HepG2 (cell line): ENCODE measurements around the gene C20orf144. TPM values are rescaled to one million over a fixed set of nuclear protein-coding genes. Genes with fewer than 3 reads are reported as not detected.
A peak's percentile ranks its signal among the peaks of the same experiment; 100 is the strongest.

Experiments used
- ASH2L ChIP-seq: fragments of 300-600, 200-600 bp; sonication (generic); IDR thresholded peaks from 2 replicates; pipeline ENCODE4 v1.7.0; 2017; ENCODE audit warnings: low read depth, mild to moderate bottlenecking, moderate library complexity, mixed read lengths, low read length; ENCODE audit not compliant: insufficient read length
- BORCS8-MEF2B ChIP-seq: sonication (generic); formaldehyde crosslinking; IDR thresholded peaks from 2 replicates; pipeline ENCODE4 v1.8.0; 2022; ENCODE audit warnings: mild to moderate bottlenecking, missing genetic modification reagents
- BRD4 ChIP-seq: sonication (generic); formaldehyde crosslinking; IDR thresholded peaks from 2 replicates; pipeline ENCODE4 v1.4.0; 2020; ENCODE audit warnings: missing genetic modification reagents
- ELF4 ChIP-seq: sonication (generic); formaldehyde crosslinking; IDR thresholded peaks from 2 replicates; pipeline ENCODE4 v1.5.0; 2020; ENCODE audit warnings: missing genetic modification reagents, mild to moderate bottlenecking, moderate library complexity, borderline replicate concordance
- EZH2 ChIP-seq: conservative IDR thresholded peaks from 2 replicates; pipeline ENCODE4 v1.6.1; 2012; ENCODE audit warnings: mild to moderate bottlenecking, low read depth, low read length, moderate library complexity
- HNF4A ChIP-seq: sonication (generic); formaldehyde crosslinking; IDR thresholded peaks from 2 replicates; pipeline ENCODE4 v1.4.0; 2020; ENCODE audit warnings: missing genetic modification reagents
- KAT7 ChIP-seq: IDR thresholded peaks from 2 replicates; pipeline ENCODE4 v1.6.1; 2018; ENCODE audit warnings: borderline replicate concordance, missing compliant biosample characterization
- MAF1 ChIP-seq: sonication (generic); formaldehyde crosslinking; IDR thresholded peaks from 2 replicates; pipeline ENCODE4 v1.5.0; 2020; ENCODE audit warnings: missing genetic modification reagents, borderline replicate concordance
- MEIS1 ChIP-seq: sonication (generic); formaldehyde crosslinking; IDR thresholded peaks from 2 replicates; pipeline ENCODE4 v1.9.0; 2021; ENCODE audit warnings: mild to moderate bottlenecking, missing genetic modification reagents, moderate library complexity, borderline replicate concordance
- NR2F1 ChIP-seq, 2 experiments: fragments of 450-650 bp in 1 of 2; formaldehyde crosslinking in 1 of 2; IDR thresholded peaks; 2 replicates each; pipeline versions ENCODE4 v1.5.0 to v1.6.1; 2016 to 2020; ENCODE audit warnings: mild to moderate bottlenecking in 1 of 2, missing compliant biosample characterization in 1 of 2, missing genetic modification reagents in 1 of 2, moderate library complexity in 1 of 2
- ZNF205 ChIP-seq: IDR thresholded peaks from 2 replicates; pipeline ENCODE4 v1.6.1; 2018; ENCODE audit warnings: missing biosample characterization, missing genetic modification reagents
- ZNF607 ChIP-seq: sonication (generic); formaldehyde crosslinking; IDR thresholded peaks from 2 replicates; pipeline ENCODE4 v1.5.1; 2020; ENCODE audit warnings: missing genetic modification reagents, mild to moderate bottlenecking, borderline replicate concordance
- ZSCAN20 ChIP-seq: sonication (generic); formaldehyde crosslinking; IDR thresholded peaks from 2 replicates; pipeline ENCODE4 v1.4.0; 2020; ENCODE audit warnings: missing genetic modification reagents, mild to moderate bottlenecking, borderline replicate concordance
- polyA plus RNA-seq, 8 experiments: library from polyadenylated mRNA; depleted of rRNA in 3 of 8; stranded (reverse) in 7 of 8; unstranded in 1 of 8; fragments of >200 nt; fragmentation: Illumina TruSeq in 4 of 8; extraction: Trizol in 4 of 8; gene quantifications; 2 replicates each; pipeline versions ENCODE4 v1.2.1 to v1.2.3, GENCODE V29; 2011 to 2016; ENCODE audit warnings: low read depth in 4 of 8, missing spikeins in 1 of 8, mixed read lengths in 1 of 8; ENCODE audit not compliant: insufficient read depth in 1 of 8
- total RNA-seq, 5 experiments: library from RNA; depleted of rRNA; stranded (reverse); fragments of >200 nt; fragmentation: Illumina TruSeq; extraction: Trizol; gene quantifications; 2 replicates each; pipeline ENCODE4 v1.2.3, GENCODE V29; 2016; ENCODE audit warnings: low read depth in 1 of 5
- TF ChIP-seq, protein P1 (sequence below): sonication (generic); formaldehyde crosslinking; IDR thresholded peaks from 2 replicates; pipeline ENCODE4 v1.4.0; 2020; ENCODE audit warnings: missing genetic modification reagents
- TF ChIP-seq, protein P2 (sequence below): sonication (generic); formaldehyde crosslinking; IDR thresholded peaks from 2 replicates; pipeline ENCODE4 v1.5.1; 2020; ENCODE audit warnings: mild to moderate bottlenecking, missing genetic modification reagents, borderline replicate concordance
- TF ChIP-seq, protein P3 (sequence below): sonication (generic); formaldehyde crosslinking; IDR thresholded peaks from 2 replicates; pipeline ENCODE4 v1.5.0; 2020; ENCODE audit warnings: missing genetic modification reagents, mild to moderate bottlenecking, borderline replicate concordance
- TF ChIP-seq, protein P4 (sequence below): sonication (generic); formaldehyde crosslinking; conservative IDR thresholded peaks from 2 replicates; pipeline ENCODE4 v1.8.0; 2022; ENCODE audit warnings: low read depth, missing genetic modification reagents
- TF ChIP-seq, protein P5 (sequence below): IDR thresholded peaks from 2 replicates; pipeline ENCODE4 v1.6.1; 2016

Gene C20orf144
- total and polyA plus RNA-seq, 2 of the 13 experiments (the other 11 are each of a cell fraction or from before 2014, with no cell fraction given): 0.09 to 0.16 TPM

DNA sequence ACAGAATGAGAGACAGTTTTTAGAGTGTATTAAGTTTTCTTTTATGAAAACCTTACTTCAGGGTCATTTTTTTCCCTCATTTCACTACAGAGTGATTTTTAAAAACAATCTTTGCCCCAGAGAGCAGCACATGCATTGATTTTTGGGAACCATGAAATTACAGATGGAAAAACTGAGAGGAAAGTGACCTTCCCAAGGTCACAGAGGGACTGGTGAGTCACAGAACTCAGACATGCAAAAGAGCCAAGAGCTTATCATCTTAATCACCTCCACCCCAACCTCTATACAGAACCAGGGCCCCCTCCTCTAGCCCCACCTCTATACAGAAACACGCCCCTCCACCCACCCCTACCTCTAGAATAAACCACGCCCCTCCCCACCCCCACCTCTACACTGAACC lies 47.3 kb downstream of the C20orf144 start (continued):
- TF ChIP-seq, protein P1, sequence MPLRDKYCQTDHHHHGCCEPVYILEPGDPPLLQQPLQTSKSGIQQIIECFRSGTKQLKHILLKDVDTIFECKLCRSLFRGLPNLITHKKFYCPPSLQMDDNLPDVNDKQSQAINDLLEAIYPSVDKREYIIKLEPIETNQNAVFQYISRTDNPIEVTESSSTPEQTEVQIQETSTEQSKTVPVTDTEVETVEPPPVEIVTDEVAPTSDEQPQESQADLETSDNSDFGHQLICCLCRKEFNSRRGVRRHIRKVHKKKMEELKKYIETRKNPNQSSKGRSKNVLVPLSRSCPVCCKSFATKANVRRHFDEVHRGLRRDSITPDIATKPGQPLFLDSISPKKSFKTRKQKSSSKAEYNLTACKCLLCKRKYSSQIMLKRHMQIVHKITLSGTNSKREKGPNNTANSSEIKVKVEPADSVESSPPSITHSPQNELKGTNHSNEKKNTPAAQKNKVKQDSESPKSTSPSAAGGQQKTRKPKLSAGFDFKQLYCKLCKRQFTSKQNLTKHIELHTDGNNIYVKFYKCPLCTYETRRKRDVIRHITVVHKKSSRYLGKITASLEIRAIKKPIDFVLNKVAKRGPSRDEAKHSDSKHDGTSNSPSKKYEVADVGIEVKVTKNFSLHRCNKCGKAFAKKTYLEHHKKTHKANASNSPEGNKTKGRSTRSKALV (CRISPR knock-in tag): no peak
- TF ChIP-seq, protein P2, sequence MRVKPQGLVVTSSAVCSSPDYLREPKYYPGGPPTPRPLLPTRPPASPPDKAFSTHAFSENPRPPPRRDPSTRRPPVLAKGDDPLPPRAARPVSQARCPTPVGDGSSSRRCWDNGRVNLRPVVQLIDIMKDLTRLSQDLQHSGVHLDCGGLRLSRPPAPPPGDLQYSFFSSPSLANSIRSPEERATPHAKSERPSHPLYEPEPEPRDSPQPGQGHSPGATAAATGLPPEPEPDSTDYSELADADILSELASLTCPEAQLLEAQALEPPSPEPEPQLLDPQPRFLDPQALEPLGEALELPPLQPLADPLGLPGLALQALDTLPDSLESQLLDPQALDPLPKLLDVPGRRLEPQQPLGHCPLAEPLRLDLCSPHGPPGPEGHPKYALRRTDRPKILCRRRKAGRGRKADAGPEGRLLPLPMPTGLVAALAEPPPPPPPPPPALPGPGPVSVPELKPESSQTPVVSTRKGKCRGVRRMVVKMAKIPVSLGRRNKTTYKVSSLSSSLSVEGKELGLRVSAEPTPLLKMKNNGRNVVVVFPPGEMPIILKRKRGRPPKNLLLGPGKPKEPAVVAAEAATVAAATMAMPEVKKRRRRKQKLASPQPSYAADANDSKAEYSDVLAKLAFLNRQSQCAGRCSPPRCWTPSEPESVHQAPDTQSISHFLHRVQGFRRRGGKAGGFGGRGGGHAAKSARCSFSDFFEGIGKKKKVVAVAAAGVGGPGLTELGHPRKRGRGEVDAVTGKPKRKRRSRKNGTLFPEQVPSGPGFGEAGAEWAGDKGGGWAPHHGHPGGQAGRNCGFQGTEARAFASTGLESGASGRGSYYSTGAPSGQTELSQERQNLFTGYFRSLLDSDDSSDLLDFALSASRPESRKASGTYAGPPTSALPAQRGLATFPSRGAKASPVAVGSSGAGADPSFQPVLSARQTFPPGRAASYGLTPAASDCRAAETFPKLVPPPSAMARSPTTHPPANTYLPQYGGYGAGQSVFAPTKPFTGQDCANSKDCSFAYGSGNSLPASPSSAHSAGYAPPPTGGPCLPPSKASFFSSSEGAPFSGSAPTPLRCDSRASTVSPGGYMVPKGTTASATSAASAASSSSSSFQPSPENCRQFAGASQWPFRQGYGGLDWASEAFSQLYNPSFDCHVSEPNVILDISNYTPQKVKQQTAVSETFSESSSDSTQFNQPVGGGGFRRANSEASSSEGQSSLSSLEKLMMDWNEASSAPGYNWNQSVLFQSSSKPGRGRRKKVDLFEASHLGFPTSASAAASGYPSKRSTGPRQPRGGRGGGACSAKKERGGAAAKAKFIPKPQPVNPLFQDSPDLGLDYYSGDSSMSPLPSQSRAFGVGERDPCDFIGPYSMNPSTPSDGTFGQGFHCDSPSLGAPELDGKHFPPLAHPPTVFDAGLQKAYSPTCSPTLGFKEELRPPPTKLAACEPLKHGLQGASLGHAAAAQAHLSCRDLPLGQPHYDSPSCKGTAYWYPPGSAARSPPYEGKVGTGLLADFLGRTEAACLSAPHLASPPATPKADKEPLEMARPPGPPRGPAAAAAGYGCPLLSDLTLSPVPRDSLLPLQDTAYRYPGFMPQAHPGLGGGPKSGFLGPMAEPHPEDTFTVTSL (CRISPR knock-in tag): peak; percentile 72; the same call in 1 of the 2 replicates
- TF ChIP-seq, protein P3, sequence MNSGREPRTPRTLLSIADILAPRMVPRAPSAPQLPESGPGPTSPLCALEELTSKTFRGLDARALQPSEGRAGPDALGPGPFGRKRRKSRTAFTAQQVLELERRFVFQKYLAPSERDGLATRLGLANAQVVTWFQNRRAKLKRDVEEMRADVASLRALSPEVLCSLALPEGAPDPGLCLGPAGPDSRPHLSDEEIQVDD (CRISPR knock-in tag): no peak
- no peak for TF ChIP-seq ZSCAN20 (CRISPR knock-in tag)
- peak; percentile 31; the same call in 1 of the 2 replicates for TF ChIP-seq HNF4A
- TF ChIP-seq ASH2L: peak; percentile 23
- TF ChIP-seq, protein P4, sequence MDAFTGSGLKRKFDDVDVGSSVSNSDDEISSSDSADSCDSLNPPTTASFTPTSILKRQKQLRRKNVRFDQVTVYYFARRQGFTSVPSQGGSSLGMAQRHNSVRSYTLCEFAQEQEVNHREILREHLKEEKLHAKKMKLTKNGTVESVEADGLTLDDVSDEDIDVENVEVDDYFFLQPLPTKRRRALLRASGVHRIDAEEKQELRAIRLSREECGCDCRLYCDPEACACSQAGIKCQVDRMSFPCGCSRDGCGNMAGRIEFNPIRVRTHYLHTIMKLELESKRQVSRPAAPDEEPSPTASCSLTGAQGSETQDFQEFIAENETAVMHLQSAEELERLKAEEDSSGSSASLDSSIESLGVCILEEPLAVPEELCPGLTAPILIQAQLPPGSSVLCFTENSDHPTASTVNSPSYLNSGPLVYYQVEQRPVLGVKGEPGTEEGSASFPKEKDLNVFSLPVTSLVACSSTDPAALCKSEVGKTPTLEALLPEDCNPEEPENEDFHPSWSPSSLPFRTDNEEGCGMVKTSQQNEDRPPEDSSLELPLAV (CRISPR knock-in tag): no peak
- no peak for TF ChIP-seq ZNF607 (CRISPR knock-in tag)
- TF ChIP-seq BORCS8-MEF2B (CRISPR knock-in tag): no peak
- no peak for TF ChIP-seq EZH2
- no peak for TF ChIP-seq ELF4
- no peak for TF ChIP-seq BRD4 (CRISPR knock-in tag)
- no peak for TF ChIP-seq MAF1 (CRISPR knock-in tag)
- no peak for TF ChIP-seq KAT7 (CRISPR knock-in tag)
- TF ChIP-seq, protein P5, sequence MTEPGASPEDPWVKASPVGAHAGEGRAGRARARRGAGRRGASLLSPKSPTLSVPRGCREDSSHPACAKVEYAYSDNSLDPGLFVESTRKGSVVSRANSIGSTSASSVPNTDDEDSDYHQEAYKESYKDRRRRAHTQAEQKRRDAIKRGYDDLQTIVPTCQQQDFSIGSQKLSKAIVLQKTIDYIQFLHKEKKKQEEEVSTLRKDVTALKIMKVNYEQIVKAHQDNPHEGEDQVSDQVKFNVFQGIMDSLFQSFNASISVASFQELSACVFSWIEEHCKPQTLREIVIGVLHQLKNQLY (CRISPR knock-in tag): no peak
- no peak for TF ChIP-seq MEIS1 (CRISPR knock-in tag)
- 0 out of 4 replicates have a peak, but pooled peaks of 1 of the 2 experiments have one; percentile 35 for TF ChIP-seq NR2F1 (CRISPR knock-in tag; IDR thresholded peaks at IDR 0.05)
- no peak for TF ChIP-seq ZNF205 (CRISPR knock-in tag)
